ENCODE data around the gene ZNF155. TPM values are rescaled to one million over a fixed set of nuclear protein-coding genes. Genes with fewer than 3 reads are reported as not detected.

ZNF155 gene
- total and polyA plus RNA-seq, 2 donors (not counting 1 experiment from before 2014, with no cell fraction given): 3.8 to 8.4 TPM

DNA sequence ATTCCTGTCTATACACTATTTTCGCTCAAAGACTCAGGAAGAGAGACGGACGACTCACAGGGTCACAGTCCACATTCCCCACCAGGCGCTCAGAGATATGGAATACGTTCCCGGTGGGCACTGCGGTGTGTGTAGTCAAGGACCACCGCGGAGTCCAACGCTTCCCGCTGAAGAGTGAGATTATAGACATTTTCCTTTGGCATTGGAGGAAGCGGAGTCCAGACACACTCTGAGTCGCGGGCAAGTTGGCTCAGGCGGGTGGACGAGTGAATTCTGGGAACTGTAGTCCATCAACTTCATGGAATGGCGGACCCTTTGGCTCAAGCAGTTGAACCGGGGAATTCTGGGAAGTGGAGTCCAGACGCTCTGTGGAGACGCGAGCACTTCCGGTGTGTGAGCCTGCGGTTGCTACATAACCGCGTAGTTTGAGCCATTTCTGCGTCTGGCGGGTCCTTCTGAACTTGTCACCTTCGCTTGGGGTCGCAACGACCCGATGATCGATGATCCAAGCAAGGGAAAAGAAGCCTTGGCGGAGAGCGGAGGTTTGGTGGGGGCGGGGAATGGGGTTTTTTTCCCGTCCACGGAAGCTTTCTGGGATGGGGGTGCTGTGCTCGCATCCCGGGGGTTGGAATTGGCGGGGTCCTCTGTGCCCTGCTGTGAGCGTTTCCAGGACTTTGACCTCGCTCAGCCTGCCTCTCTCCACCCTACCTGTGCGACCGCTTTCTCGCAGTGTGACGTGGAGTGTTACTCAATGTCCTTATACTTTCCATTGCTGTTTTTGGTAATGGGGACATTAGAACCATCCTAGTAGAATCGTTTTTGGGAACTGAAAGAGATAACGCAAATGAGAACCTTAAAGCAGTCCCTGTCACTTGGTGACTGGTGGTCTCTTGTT is 18.8 kb downstream of the ZNF155 start, which contains the start of gene ZNF230:
TSS of gene ZNF230 (plus strand) at position 392 of the 895 bp plus-strand sequence. CDS start 4,122 bp downstream, outside the sequence.
- CTCF ChIA-PET: interaction anchor here (0.5 to 1.4 kb wide), 3 partner anchors 93 to 362 kb away, joined by 3 to 5 read pairs (median 4); no protein-coding TSS in a partner anchor
- TF ChIP-seq, protein P1, sequence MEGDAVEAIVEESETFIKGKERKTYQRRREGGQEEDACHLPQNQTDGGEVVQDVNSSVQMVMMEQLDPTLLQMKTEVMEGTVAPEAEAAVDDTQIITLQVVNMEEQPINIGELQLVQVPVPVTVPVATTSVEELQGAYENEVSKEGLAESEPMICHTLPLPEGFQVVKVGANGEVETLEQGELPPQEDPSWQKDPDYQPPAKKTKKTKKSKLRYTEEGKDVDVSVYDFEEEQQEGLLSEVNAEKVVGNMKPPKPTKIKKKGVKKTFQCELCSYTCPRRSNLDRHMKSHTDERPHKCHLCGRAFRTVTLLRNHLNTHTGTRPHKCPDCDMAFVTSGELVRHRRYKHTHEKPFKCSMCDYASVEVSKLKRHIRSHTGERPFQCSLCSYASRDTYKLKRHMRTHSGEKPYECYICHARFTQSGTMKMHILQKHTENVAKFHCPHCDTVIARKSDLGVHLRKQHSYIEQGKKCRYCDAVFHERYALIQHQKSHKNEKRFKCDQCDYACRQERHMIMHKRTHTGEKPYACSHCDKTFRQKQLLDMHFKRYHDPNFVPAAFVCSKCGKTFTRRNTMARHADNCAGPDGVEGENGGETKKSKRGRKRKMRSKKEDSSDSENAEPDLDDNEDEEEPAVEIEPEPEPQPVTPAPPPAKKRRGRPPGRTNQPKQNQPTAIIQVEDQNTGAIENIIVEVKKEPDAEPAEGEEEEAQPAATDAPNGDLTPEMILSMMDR (IDR thresholded peaks at IDR 0.05): no peak
- TF ChIP-seq EZH2 (IDR thresholded peaks at IDR 0.05; ENCODE audit: borderline replicate concordance, insufficient read depth, low read depth, low read length, poor library complexity, severe bottlenecking): no peak
- POLR2A ChIA-PET: interaction anchor here (0.5 to 1.0 kb wide), 2 partner anchors 23 to 759 kb away, joined by 3 to 5 read pairs; no protein-coding TSS in a partner anchor
- ATAC-seq (ENCODE audit: low read depth): peak; percentile 95
- no peaks in the 10 kb centered on the region for H3K27me3 Mint-ChIP-seq
- under 1% methylated on average over 35 of the region's 48 CpGs for WGBS (ENCODE audit: insufficient coverage)
- H3K4me3 Mint-ChIP-seq: peak within 1 kb of the TSS; percentile 99
- intact Hi-C loops (cut with micrococcal nuclease): loop anchor here (1.0 to 5.0 kb wide), 13 partner anchors 20 to 497 kb away; partner anchors contain the start of genes ZNF180, ZNF221, ZNF222 and ZNF224
- H3K9me3 ChIP-seq (ENCODE audit: control extremely low read depth in 1 of 3, control insufficient read depth in 2 of 3, insufficient read depth in 1 of 3, low read length in 2 of 3): peaks cover 4 to 21% (median 8%) of the 10 kb centered on the region in 3 donors
- peaks cover 23% of the 10 kb centered on the region for H3K79me2 ChIP-seq (ENCODE audit: control insufficient read depth, insufficient read depth, low read length)
- H3K9ac ChIP-seq (ENCODE audit: low read length): peak within 1 kb of the TSS; percentile 93
- peak within 1 kb of the TSS; percentile 95 for H3K27ac Mint-ChIP-seq
- peaks cover 2 to 14% of the 10 kb centered on the region in 2 experiments for H3K36me3 ChIP-seq (replicated peaks in 1 of 2; ENCODE audit: control extremely low read depth in 1 of 2, control insufficient read depth in 1 of 2, extremely low read depth in 1 of 2, insufficient read depth in 2 of 2, low read length in 1 of 2)
- H3K4me1 ChIP-seq (ENCODE audit: control insufficient read depth in 2 of 2, insufficient read depth in 2 of 2, low read length in 2 of 2): peaks cover 13 to 14% of the 10 kb centered on the region in 2 donors
- peak within 1 kb of the TSS; percentile 67 to 78 for H3K27ac ChIP-seq (ENCODE audit: low read length in 2 of 2)
- peak; percentile 92 for DNase-seq
- H2AFZ ChIP-seq (ENCODE audit: insufficient read depth, low read depth, low read length, poor library complexity, severe bottlenecking): peak within 1 kb of the TSS; percentile 100
- peaks cover 18% of the 10 kb centered on the region for H3K9me3 Mint-ChIP-seq (ENCODE audit: insufficient read depth)
- H3K4me2 ChIP-seq (replicated peaks; ENCODE audit: low read depth, low read length, poor library complexity, severe bottlenecking): peak within 1 kb of the TSS; percentile 92
- H4K20me1 ChIP-seq (ENCODE audit: control insufficient read depth, insufficient read depth, low read length, poor library complexity, severe bottlenecking): no peaks in the 10 kb centered on the region
- H3K4me1 Mint-ChIP-seq: peaks cover 19% of the 10 kb centered on the region
- H3K4me3 ChIP-seq (ENCODE audit: control extremely low read depth in 1 of 5, extremely low read depth in 1 of 5, insufficient read depth in 1 of 5, low read depth in 2 of 5, low read length in 4 of 5): peak within 1 kb of the TSS; percentile 75 to 96 (median 89)
- H3K27me3 ChIP-seq (replicated peaks in 1 of 4; ENCODE audit: control extremely low read depth in 1 of 4, control insufficient read depth in 3 of 4, insufficient read depth in 4 of 4, low read length in 3 of 4): no peaks in the 10 kb centered on the region
